GM21825 (cell line): ENCODE results near the gene ZNF219.

ENCODE experiments used
- ATAC-seq: cut with Tn5 transposase; IDR thresholded peaks from one replicate; pipeline ENCODE4 v1.9.1; 2021; ENCODE audit warnings: mild to moderate bottlenecking, moderate library complexity; ENCODE audit not compliant: unreplicated experiment

ZNF219 gene

GRCh38 chr14:21070083-21070609 is 28.3 kb downstream of the ZNF219 start, which contains the start of gene ARHGEF40:
ARHGEF40 (plus strand) TSS chr14:21070304; CDS start chr14:21070397, 93 bp downstream.
- ATAC-seq = no peak

GRCh38 chr14:21069388-21070082 is 28.9 kb downstream of the ZNF219 start:
- no peak for ATAC-seq

- no peak for ATAC-seq
Observed at GRCh38 chr14:21068521-21069387, 29.7 kb downstream of the ZNF219 start.

DNA sequence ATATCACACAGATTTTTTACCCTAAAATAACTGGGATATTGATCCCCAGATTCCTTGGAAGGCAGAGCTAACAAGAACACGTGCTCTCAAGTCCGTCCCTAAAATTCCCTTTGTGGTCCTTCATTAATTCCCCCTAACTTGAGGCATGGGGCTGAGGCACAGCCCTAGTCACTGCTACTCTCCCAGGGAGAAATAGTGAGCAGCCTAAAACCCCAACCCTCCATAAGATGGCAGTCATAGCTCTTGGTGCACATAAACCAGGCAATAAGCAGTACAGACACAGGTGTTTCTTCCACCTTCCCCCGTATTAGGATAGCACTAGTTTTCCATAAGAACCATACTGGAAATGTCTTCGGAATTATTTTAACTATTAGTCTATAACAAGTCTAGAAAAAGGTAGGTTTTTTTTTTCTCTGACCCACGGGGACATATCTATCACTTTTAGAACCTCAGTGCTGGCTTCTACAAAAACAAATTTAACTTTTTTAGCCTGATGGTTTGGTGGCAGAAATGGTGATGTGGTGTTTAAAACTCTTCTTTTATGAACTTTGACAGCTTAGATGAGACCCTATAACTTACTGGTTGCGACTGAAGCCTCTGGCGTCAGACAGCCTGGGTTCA is 31.5 kb downstream of the ZNF219 start:
- ATAC-seq = no peak

DNA sequence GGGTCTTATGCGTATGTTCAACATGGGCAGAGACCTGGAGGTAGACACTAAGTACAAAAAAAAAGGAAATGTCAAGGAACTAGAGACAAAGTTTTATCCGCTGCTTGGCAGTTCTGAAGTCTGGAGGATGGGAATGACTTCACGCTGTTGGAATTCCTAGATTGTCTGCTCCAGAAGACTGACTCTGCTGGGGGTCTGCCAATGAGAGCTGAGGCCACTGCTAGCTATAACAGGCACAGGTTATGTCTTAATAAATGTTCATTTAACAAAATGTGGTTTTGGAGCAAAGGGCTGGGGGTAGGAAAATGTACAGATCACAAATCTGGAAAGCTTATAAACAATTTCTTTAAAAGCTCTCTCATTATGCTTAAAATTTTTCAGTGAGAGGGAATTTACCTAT is 35.0 kb downstream of the ZNF219 start:
- no peak for ATAC-seq

- ATAC-seq = no peak
Observed at GRCh38 chr14:21061347-21061668, 37.1 kb downstream of the ZNF219 start.

DNA sequence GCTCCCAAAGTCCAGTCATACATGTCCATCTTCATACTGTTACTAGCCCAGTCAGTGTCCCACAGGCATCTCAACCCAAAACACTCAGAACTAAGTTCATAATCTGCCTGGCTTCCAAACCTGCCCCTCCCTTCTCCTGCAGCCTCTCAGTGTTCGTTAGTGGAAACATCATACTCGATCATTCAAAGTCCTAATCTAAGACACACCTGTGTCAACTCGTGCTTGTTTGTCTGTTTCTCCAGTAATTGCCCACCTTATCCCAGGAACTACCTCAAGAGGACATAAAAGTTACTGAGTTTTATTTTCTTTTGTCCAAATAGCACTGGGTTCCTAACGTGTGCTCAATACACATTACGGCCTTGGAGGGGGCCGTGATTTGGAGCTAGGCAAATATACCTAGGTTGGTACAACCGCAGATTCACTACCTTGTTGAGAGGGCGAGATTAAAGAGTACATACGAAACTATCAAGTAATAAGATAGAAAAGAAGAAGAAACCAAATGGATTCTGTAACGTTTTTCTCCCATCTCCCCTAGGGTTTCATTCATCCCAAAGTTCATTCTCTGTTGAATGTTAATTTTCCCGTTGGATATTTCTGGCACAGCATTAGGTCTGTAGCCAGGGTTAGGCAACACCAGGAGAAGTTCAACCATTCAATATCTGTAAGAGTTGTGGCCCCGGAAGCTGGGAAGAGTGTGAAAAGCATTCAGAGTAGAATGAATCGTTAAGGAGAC is 37.7 kb downstream of the ZNF219 start:
- no peak for ATAC-seq

DNA sequence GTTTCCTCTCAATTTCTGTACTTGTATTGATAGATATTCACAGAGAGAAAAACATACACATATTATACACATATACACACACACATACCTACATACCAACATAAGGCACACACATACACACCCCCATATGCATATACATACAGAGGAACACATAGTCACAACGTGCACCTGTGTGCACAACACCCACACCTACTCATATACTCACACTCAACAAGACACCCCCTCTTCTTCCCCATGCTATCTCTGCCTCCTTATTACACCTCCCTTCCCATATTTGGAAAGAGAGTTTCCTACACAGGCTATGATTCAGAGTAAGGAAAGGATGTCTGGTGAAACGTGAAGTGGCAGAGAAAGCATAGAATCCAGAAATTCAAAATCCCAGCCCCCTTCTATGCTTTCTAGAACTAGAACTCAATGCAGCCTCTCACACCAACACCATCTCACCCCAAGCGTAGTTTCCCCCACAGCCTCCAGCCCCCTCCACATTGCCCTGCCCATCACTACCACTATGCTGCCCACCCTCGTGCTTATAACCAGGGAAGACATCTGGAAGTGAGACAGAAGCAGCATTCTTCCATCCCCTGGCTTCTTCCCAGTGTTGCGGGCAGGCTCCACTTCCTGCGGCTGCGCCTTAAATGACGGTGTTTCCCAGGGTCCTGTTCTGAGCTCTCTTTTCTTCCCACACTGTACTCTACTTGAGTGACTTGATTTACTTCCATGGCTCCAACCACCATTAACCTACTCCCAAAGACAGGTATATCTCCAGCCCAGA is 38.4 kb downstream of the ZNF219 start:
- ATAC-seq = no peak

- no peak for ATAC-seq
Observed at GRCh38 chr14:21058903-21059302, 39.6 kb downstream of the ZNF219 start.

DNA sequence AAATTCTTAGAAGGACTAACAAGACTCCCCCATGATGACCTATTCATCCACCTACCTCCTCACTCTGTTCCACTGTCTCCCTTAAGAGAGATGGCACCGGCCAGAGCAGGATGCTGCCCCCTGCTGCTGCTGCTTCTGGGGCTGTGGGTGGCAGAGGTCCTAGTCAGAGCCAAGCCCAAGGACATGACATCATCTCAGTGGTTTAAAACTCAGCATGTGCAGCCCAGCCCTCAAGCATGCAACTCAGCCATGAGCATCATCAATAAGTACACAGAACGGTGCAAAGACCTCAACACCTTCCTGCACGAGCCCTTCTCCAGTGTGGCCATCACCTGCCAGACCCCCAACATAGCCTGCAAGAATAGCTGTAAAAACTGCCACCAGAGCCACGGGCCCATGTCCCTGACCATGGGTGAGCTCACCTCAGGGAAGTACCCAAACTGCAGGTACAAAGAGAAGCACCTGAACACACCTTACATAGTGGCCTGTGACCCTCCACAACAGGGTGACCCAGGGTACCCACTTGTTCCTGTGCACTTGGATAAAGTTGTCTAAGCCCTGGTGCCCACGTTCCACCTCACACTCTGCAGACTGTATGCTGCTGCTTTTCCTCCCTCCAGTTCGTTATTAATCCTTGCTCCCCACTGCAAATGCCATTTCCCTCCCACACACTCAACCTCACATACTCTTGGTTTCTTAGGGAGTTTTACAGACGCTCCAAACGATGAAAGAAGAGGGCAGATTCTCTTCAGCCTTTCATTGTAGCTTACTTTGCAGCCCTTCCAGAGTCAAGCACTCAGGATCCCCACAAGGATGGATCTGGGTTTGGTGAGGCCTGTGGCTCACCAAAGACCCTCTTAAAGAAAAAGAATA is 40.4 kb downstream of the ZNF219 start, which contains the start of gene RNASE8:
TSS of gene RNASE8 (plus strand) at position 20 of the 873 bp plus-strand sequence. CDS start at position 91, 71 bp downstream.
- no peak for ATAC-seq

GRCh38 chr14:21056520-21057163 is 41.8 kb downstream of the ZNF219 start:
- no peak for ATAC-seq

- ATAC-seq = no peak
Observed at GRCh38 chr14:21055432-21056117, 42.9 kb downstream of the ZNF219 start.

DNA sequence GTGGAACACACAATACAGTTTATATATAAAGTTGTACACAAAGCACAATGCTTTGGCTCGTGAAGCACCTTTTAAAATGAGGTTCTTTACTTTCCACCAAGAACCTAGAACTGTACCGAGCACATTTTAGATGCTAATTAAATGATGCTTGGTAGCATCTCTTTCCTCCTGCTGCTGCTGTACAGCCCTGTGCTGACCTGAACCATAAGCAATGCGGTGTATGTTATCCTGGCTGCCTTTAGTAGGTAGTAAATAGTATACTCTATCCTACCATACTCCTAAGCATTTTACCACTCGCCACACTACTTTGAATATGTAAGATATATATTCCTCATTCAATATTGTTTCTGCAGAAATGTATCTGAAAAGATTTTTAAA is 43.7 kb downstream of the ZNF219 start:
- no peak for ATAC-seq

- no peak for ATAC-seq
Observed at GRCh38 chr14:21054123-21054767, 44.2 kb downstream of the ZNF219 start.

- no peak for ATAC-seq
Observed at GRCh38 chr14:21053184-21054122, 45.0 kb downstream of the ZNF219 start.

DNA sequence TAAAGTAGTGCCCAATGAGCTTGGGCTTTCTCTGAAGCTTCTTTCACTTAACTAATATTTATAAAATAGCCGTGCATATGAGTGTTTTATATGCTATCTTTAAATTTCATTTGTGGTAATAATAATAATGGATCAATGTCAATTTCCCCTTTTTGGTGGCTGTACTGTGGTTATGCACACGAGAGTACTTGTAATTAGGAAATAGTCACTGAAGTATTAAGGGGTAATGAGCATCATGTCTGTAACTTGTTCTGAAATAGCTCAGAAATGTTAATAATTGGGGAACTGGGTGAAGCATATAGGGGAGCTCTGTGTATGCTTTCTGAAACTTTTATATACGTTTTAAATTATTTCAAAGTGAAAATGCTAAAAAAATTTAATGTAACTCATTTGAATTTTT is 47.9 kb downstream of the ZNF219 start:
- ATAC-seq = no peak
